BLaER1 treated with 17β-estradiol and CSF1 and Interleukin-3, amounts not matched to agents 10 nM and 100 nM (cell line): ENCODE results near the gene UCKL1.
"Not testable (repeated sequence)": the region's sequence is repeated elsewhere in the genome, so short reads cannot be mapped to it uniquely, and the experiment has no call there.

Source experiments
- H3K27ac ChIP-seq, 11 experiments: shearing (Covaris generic); formaldehyde crosslinking; 2 replicates each; pipeline ENCODE4 v1.8.1; 2022
- H3K27me3 ChIP-seq, 11 experiments: shearing (Covaris generic); formaldehyde crosslinking; 2 replicates each; pipeline ENCODE4 v1.8.1; 2022
- H3K36me3 ChIP-seq, 11 experiments: shearing (Covaris generic); formaldehyde crosslinking; 2 replicates each; pipeline ENCODE4 v1.8.1; 2022
- H3K4me1 ChIP-seq, 10 experiments: shearing (Covaris generic); formaldehyde crosslinking; 2 replicates each; pipeline ENCODE4 v1.8.1; 2022
- H3K4me2 ChIP-seq, 11 experiments: shearing (Covaris generic); formaldehyde crosslinking; 2 replicates each; pipeline ENCODE4 v1.8.1; 2022
- H3K4me3 ChIP-seq, 10 experiments: shearing (Covaris generic); formaldehyde crosslinking; 2 replicates each; pipeline ENCODE4 v1.8.1; 2022
- H3K9ac ChIP-seq, 11 experiments: shearing (Covaris generic); formaldehyde crosslinking; 2 replicates each; pipeline ENCODE4 v1.8.1; 2022
- H3K9me3 ChIP-seq, 11 experiments: shearing (Covaris generic); formaldehyde crosslinking; replicated peaks in 1 of 11; 2 replicates each; pipeline ENCODE4 v1.8.1; 2022
- H4K20me1 ChIP-seq, 11 experiments: shearing (Covaris generic); formaldehyde crosslinking; 2 replicates each; pipeline ENCODE4 v1.8.1; 2022
- Cebpa-rat ChIP-seq, 11 experiments: shearing (Covaris generic); IDR thresholded peaks; 2 replicates each; pipeline ENCODE4 v1.8.1; 2022

Gene UCKL1

DNA sequence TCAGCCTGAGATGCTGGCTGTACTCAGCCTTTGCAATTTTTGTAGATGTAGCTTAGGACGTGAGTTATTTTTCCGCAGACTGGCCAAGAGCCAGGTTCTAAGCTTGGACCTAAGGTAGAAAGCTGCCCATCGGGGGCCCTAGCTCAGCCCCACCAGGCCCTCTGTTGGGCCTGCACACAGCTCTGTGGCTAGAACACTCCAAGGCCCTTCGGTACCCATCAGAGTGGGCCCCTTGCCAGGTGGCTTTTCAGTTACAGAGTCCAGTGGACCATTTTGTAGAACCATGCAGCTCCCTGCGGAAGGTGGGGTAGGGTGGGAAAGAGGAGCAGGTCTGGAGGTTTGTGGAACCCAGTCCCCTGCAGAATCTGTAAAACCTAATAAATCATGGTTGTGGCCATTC is 22.6 kb downstream of the UCKL1 start:
- Histone ChIP-seq H4K20me1 (peaks cover 82 to 100% (median 99%) of the 10 kb centered on the region in 11 experiments), H3K27me3 (no peaks in the 10 kb centered on the region), H3K27ac (no peak overlapping the region), H3K4me1 (peaks cover 0 to 56% (median 33%) of the 10 kb centered on the region in 10 experiments; a peak in 15 of 20 replicates), H3K4me3 (no peak overlapping the region), H3K9me3 (no peaks in the 10 kb centered on the region; a peak in 1 of 22 replicates), H3K36me3 (peaks cover 88 to 100% (median 98%) of the 10 kb centered on the region in 11 experiments), H3K4me2 (no peak overlapping the region), H3K9ac (0 out of 22 replicates have a peak overlapping the region, but pooled peaks of 1 of the 11 experiments have one; percentile 18)
- TF ChIP-seq Cebpa-rat (IDR thresholded peaks at IDR 0.05), result no peak

DNA sequence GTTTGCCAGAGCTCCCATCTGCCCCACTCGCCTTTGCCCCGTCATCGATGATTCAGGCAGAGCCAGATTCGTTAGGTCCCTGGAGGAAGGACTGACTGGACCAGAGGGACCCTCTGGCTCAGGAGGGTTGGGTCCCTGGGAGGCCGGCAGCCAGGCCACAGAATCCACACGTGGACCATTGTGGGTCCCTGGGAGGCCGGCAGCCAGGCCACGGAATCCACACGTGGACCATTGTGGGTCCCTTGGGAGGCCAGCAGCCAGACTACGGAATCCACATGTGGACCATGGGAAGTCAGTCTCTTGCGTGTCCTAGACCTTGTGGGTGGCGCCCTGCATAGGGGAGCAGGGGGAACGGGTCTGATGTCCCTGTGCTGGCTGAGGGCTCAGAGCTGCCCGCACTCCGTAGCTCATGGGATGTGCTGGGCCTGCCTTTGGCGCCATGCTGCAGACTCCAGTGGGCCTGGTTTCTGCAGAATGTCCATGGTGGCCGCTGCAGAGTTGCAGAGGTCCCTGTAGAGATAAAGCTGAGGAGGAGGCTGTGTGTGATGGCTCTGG is 23.5 kb downstream of the UCKL1 start:
- no peak overlapping the region; a peak in 1 of 22 replicates for H3K9ac ChIP-seq
- peaks cover 0 to 56% (median 33%) of the 10 kb centered on the region in 10 experiments; a peak in 14 of 20 replicates for H3K4me1 ChIP-seq
- no peak for TF ChIP-seq Cebpa-rat (IDR thresholded peaks at IDR 0.05)
- peaks cover 80 to 100% (median 100%) of the 10 kb centered on the region in 11 experiments for H4K20me1 ChIP-seq
- peaks cover 95 to 100% (median 99%) of the 10 kb centered on the region in 11 experiments for H3K36me3 ChIP-seq
- no peak overlapping the region for H3K4me3 ChIP-seq
- H3K4me2 ChIP-seq, result no peak overlapping the region
- H3K27me3 ChIP-seq, result no peaks in the 10 kb centered on the region
- H3K9me3 ChIP-seq, result no peaks in the 10 kb centered on the region
- no peak overlapping the region for H3K27ac ChIP-seq

GRCh38 chr20:63931735-63932134 is 24.5 kb downstream of the UCKL1 start:
- Histone ChIP-seq H3K4me1 (peaks cover 0 to 63% (median 39%) of the 10 kb centered on the region in 10 experiments; a peak in 15 of 20 replicates), H4K20me1 (peaks cover 79 to 100% (median 100%) of the 10 kb centered on the region in 11 experiments), H3K27ac (0 out of 22 replicates have a peak overlapping the region, but pooled peaks of 1 of the 11 experiments have one; percentile 53), H3K9me3 (no peaks in the 10 kb centered on the region), H3K4me3 (no peak overlapping the region), H3K27me3 (no peaks in the 10 kb centered on the region), H3K36me3 (peaks cover 98 to 100% (median 100%) of the 10 kb centered on the region in 11 experiments), H3K4me2 (peak overlapping the region in 3 of 11 experiments; percentile 57 to 74 (median 60); a peak in 4 of 22 replicates), H3K9ac (peak overlapping the region in 2 of 11 experiments; percentile 29 to 61; a peak in 1 of 22 replicates)
- TF ChIP-seq Cebpa-rat (IDR thresholded peaks at IDR 0.05), result no peak

DNA sequence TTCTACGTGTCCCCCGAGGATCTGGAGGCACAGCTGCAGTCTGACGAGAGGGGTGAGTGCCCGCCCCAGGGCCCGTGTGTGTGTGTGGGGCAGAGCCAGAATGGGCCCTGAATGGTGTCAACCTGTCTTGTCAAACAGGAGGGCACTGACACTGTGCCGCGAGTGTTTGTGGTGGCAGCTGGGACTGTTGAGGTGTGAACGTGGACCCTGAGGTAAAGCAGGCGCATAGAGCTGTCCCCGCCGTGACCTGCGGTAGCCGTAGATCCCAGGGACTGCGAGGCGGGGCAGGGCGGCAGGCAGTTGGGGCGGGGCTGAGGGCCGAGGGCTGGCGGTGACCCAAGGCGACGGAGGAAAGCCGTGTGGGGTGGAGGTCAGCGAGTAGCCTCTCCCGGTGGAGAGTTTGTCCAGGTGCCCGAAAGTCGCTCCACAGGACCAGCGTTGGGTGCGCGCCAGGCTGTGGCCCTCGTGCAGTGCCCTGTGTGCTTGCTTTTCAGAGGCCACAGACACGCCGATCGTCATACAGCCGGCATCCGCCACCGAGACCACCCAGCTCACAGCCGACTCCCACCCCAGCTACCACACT is 25.2 kb downstream of the UCKL1 start:
- no peak overlapping the region for H3K4me3 ChIP-seq
- TF ChIP-seq Cebpa-rat (IDR thresholded peaks at IDR 0.05), result no peak
- no peaks in the 10 kb centered on the region for H3K9me3 ChIP-seq
- H3K27me3 ChIP-seq, result no peaks in the 10 kb centered on the region
- peaks cover 98 to 100% (median 100%) of the 10 kb centered on the region in 11 experiments for H3K36me3 ChIP-seq
- peak overlapping the region in 6 of 11 experiments; percentile 23 to 53 (median 40); a peak in 8 of 22 replicates for H3K27ac ChIP-seq
- H3K4me1 ChIP-seq, result peaks cover 0 to 67% (median 45%) of the 10 kb centered on the region in 10 experiments; a peak in 16 of 20 replicates
- H3K4me2 ChIP-seq, result peak overlapping the region in 6 of 11 experiments; percentile 9 to 74 (median 54); a peak in 8 of 22 replicates
- peak overlapping the region in 6 of 11 experiments; percentile 29 to 64 (median 49); a peak in 10 of 22 replicates for H3K9ac ChIP-seq
- peaks cover 80 to 100% (median 100%) of the 10 kb centered on the region in 11 experiments for H4K20me1 ChIP-seq

DNA sequence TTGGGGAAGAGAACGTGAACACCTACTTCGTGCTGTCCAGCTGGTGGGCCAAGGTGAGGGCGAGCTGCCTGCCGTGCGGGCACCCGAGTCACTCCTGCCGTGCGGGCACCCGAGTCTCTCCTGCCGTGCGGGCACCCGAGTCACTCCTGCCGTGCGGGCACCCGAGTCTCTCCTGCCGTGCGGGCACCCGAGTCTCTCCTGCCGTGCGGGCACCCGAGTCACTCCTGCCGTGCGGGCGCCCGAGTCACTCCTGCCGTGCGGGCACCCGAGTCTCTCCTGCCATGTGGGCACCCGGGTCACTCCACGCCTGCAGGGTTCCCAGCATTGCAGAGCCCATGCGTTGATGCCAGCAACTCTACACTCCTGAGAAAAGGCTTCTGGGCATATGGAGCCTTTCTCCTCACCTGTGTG is 26.7 kb downstream of the UCKL1 start:
- not testable (repeated sequence) for H3K4me3 ChIP-seq, H3K27me3 ChIP-seq, H3K9me3 ChIP-seq
- H3K27ac ChIP-seq, result peak overlapping the region in 1 of 11 experiments; percentile 53; a peak in 1 of 22 replicates
- H3K4me2 ChIP-seq, result peak overlapping the region in 6 of 11 experiments; percentile 6 to 74 (median 54); a peak in 7 of 22 replicates
- peaks cover 82 to 100% (median 94%) of the 10 kb centered on the region in 11 experiments for H3K36me3 ChIP-seq
- peak overlapping the region in 3 of 11 experiments; percentile 43 to 61 (median 55); a peak in 1 of 22 replicates for H3K9ac ChIP-seq
- H4K20me1 ChIP-seq, result peaks cover 80 to 100% (median 100%) of the 10 kb centered on the region in 11 experiments
- H3K4me1 ChIP-seq, result peaks cover 11 to 67% (median 51%) of the 10 kb centered on the region in 10 experiments

GRCh38 chr20:63929071-63929470 is 27.1 kb downstream of the UCKL1 start:
- no peak overlapping the region for H3K4me2 ChIP-seq
- H3K4me1 ChIP-seq, result peaks cover 16 to 67% (median 54%) of the 10 kb centered on the region in 10 experiments
- H3K27ac ChIP-seq, result no peak overlapping the region
- no peak overlapping the region for H3K4me3 ChIP-seq
- peaks cover 80 to 100% (median 100%) of the 10 kb centered on the region in 11 experiments for H4K20me1 ChIP-seq
- peaks cover 78 to 100% (median 94%) of the 10 kb centered on the region in 11 experiments for H3K36me3 ChIP-seq
- no peak for TF ChIP-seq Cebpa-rat (IDR thresholded peaks at IDR 0.05)
- no peaks in the 10 kb centered on the region for H3K9me3 ChIP-seq
- no peaks in the 10 kb centered on the region for H3K27me3 ChIP-seq
- no peak overlapping the region; a peak in 1 of 22 replicates for H3K9ac ChIP-seq

DNA sequence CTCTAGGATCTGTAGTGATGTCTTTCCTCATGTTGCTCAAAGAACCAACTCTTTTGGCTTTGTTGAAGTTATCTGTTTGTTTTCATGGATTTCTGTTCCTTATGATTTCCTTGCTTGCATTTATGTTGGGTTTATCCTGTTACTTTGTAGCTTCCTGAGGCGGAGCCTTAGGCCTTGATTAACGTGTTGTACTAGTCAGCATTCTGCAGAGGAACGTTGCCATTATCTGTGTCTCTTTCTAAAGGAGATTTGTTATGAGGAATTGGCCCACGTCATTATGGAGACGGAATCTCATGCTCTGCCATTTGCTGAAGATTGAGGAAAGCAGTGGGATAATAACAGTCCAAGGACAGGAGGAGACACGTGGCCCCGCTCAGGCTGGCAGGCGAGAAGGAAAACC is 29.9 kb downstream of the UCKL1 start:
- TF ChIP-seq Cebpa-rat (IDR thresholded peaks at IDR 0.05), result no peak
- Histone ChIP-seq H3K4me3 (no peak overlapping the region), H3K9me3 (no peaks in the 10 kb centered on the region), H3K4me2 (peak overlapping the region in 6 of 11 experiments; percentile 15 to 63 (median 24); a peak in 8 of 22 replicates), H3K9ac (no peak overlapping the region), H3K27ac (no peak overlapping the region), H3K27me3 (no peaks in the 10 kb centered on the region), H4K20me1 (peaks cover 80 to 100% (median 100%) of the 10 kb centered on the region in 11 experiments), H3K36me3 (peaks cover 69 to 100% (median 88%) of the 10 kb centered on the region in 11 experiments), H3K4me1 (peaks cover 27 to 85% (median 70%) of the 10 kb centered on the region in 10 experiments)

DNA sequence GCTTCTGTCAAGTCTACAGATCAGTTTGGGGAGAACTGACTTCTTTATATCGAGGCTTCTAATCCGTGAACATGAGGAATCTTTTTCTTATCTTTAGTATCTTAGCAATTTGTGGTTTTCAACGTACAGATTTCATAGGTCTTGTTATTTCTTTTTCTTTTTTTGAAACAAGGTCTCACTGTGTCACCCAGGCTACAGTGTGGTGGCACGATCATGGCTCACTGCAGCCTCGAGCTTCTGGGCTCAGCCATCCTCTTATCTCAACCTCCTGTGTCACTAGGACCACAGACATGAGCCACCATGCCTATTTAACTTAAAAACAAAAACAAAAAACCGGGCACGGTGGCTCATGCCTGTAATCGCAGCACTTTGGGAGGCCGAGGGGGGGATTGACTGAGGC is 32.0 kb downstream of the UCKL1 start:
- Histone ChIP-seq H3K9me3 (no peaks in the 10 kb centered on the region), H3K9ac (peak overlapping the region in 6 of 11 experiments; percentile 1 to 31 (median 16); a peak in 5 of 22 replicates), H3K4me1 (peaks cover 27 to 64% (median 55%) of the 10 kb centered on the region in 10 experiments), H3K27me3 (no peaks in the 10 kb centered on the region), H3K4me3 (no peak overlapping the region), H3K27ac (peak overlapping the region in 6 of 11 experiments; percentile 9 to 61 (median 26); a peak in 8 of 22 replicates), H3K36me3 (peaks cover 64 to 98% (median 83%) of the 10 kb centered on the region in 11 experiments), H3K4me2 (peak overlapping the region; percentile 8 to 78 (median 61); a peak in 20 of 22 replicates), H4K20me1 (peaks cover 82 to 100% (median 98%) of the 10 kb centered on the region in 11 experiments)
- TF ChIP-seq Cebpa-rat (IDR thresholded peaks at IDR 0.05), result no peak
